OCI-LY1 (cell line): ENCODE measurements around the gene PPP1R14C.

ENCODE experiments used
- H2AFZ ChIP-seq: fragments of 200-600 bp; sonication (generic), shearing (Covaris generic); 2 replicates; pipeline ENCODE4 v1.6.0; 2014; ENCODE audit warnings: antibody characterized with exemption, mild to moderate bottlenecking, low read length
- H3F3A ChIP-seq: fragments of 200-600 bp; sonication (generic), shearing (Covaris generic); 2 replicates; pipeline ENCODE4 v1.6.0; 2014; ENCODE audit warnings: mild to moderate bottlenecking, antibody characterized with exemption, low read length, moderate library complexity; ENCODE audit not compliant: insufficient read depth
- H3K27ac ChIP-seq: fragments of 200-600 bp; sonication (generic); 2 replicates; pipeline ENCODE4 v1.5.1; 2014; ENCODE audit warnings: low read length, mixed run types, mild to moderate bottlenecking, low read depth; ENCODE audit not compliant: poor library complexity, severe bottlenecking
- H3K27me3 ChIP-seq: fragments of 200-600 bp; sonication (generic); 2 replicates; pipeline ENCODE4 v1.6.0; 2014; ENCODE audit warnings: antibody characterized with exemption, mild to moderate bottlenecking, low read length, moderate library complexity; ENCODE audit not compliant: insufficient read depth
- H3K36me3 ChIP-seq: fragments of 200-600 bp; sonication (generic); 2 replicates; pipeline ENCODE4 v1.6.1; 2014; ENCODE audit warnings: mild to moderate bottlenecking, antibody characterized with exemption, low read length, moderate library complexity, mixed read lengths; ENCODE audit not compliant: insufficient read depth
- H3K4me1 ChIP-seq: fragments of 200-600 bp; sonication (generic); 2 replicates; pipeline ENCODE4 v1.5.1; 2014; ENCODE audit warnings: mild to moderate bottlenecking, low read length, moderate library complexity; ENCODE audit not compliant: insufficient read depth, severe bottlenecking
- H3K4me2 ChIP-seq: fragments of 200-600 bp; sonication (generic), shearing (Covaris generic); 2 replicates; pipeline ENCODE4 v1.6.1; 2014; ENCODE audit warnings: low read length
- H3K4me3 ChIP-seq: fragments of 200-600 bp; sonication (generic); 2 replicates; pipeline ENCODE4 v1.5.1; 2014; ENCODE audit warnings: low read length, low read depth, mild to moderate bottlenecking, mixed read lengths; ENCODE audit not compliant: poor library complexity, severe bottlenecking
- H3K79me2 ChIP-seq: fragments of 200-600 bp; shearing (Covaris generic); 2 replicates; pipeline ENCODE4 v1.6.1; 2016; ENCODE audit warnings: mixed run types, low read length, mixed read lengths; ENCODE audit not compliant: insufficient read depth
- H3K9ac ChIP-seq: fragments of 200-600 bp; sonication (generic), shearing (Covaris generic); 2 replicates; pipeline ENCODE4 v1.6.1; 2014; ENCODE audit warnings: mild to moderate bottlenecking, low read length, mixed read lengths
- H3K9me2 ChIP-seq: fragments of 200-600 bp; sonication (generic), shearing (Covaris generic); 2 replicates; pipeline ENCODE4 v1.6.1; 2014; ENCODE audit warnings: low read depth, mild to moderate bottlenecking, low read length, mixed read lengths
- H3K9me3 ChIP-seq: fragments of 200-600 bp; shearing (Covaris generic); 2 replicates; pipeline ENCODE4 v1.6.1; 2014; ENCODE audit warnings: low read length, mixed read lengths
- H4K20me1 ChIP-seq: fragments of 200-600 bp; sonication (generic), shearing (Covaris generic); 2 replicates; pipeline ENCODE4 v1.6.0; 2016; ENCODE audit warnings: mild to moderate bottlenecking, low read length; ENCODE audit not compliant: insufficient read depth
- EZH2 ChIP-seq: fragments of 200-600 bp; sonication (generic), shearing (Covaris generic); IDR thresholded peaks from 2 replicates; pipeline ENCODE4 v1.8.0; 2017; ENCODE audit warnings: borderline replicate concordance, mixed run types, mild to moderate bottlenecking, antibody characterized with exemption, low read length, moderate library complexity, mixed read lengths
- TF ChIP-seq, protein P1 (sequence below): fragments of 200-600 bp; sonication (generic), shearing (Covaris generic); IDR thresholded peaks from 2 replicates; pipeline ENCODE4 v1.5.1; 2017; ENCODE audit warnings: mild to moderate bottlenecking, antibody characterized with exemption, low read length, moderate library complexity, mixed read lengths

The PPP1R14C gene

DNA sequence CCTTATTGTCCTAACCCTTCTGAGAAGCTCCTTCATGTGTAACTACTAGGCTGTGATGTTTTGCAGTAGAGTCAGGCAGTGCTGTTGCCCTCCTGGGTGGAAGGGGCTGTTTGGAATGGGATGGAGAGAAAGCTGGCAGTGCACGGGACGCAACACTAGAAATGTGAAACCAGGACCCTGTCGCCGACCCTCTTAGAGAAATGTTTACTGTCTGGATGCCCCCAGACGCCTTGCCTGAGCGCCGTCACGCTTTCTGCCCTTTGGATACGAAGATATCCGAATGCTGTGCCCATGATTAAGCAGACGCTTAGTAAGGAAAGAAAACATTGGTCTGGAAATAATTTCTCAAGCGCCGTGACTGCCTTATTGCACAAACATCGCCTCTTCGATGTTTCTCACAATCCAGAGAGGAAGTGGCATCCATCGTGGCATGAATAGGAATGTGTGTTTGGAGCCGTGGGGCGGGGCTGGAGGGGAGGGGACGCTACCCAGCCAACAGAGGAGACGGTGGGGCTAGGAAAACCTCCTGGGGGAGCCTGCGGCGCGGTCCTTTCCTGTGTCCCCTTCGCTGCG, 661 bp upstream of the PPP1R14C start:
- Histone ChIP-seq H2AFZ (no peak overlapping the region), H3F3A (no peaks in the 10 kb centered on the region), H3K9me3 (no peaks in the 10 kb centered on the region), H3K4me1 (no peaks in the 10 kb centered on the region), H3K4me2 (no peak overlapping the region; the same call in 1 of the 2 replicates), H3K79me2 (no peaks in the 10 kb centered on the region), H3K27ac (no peak overlapping the region), H3K9me2 (no peaks in the 10 kb centered on the region; the same call in 1 of the 2 replicates), H3K9ac (no peak overlapping the region), H3K27me3 (peaks cover 6% of the 10 kb centered on the region; the same call in 1 of the 2 replicates), H3K36me3 (no peaks in the 10 kb centered on the region), H3K4me3 (no peak overlapping the region), H4K20me1 (no peaks in the 10 kb centered on the region)
- TF ChIP-seq, protein P1, sequence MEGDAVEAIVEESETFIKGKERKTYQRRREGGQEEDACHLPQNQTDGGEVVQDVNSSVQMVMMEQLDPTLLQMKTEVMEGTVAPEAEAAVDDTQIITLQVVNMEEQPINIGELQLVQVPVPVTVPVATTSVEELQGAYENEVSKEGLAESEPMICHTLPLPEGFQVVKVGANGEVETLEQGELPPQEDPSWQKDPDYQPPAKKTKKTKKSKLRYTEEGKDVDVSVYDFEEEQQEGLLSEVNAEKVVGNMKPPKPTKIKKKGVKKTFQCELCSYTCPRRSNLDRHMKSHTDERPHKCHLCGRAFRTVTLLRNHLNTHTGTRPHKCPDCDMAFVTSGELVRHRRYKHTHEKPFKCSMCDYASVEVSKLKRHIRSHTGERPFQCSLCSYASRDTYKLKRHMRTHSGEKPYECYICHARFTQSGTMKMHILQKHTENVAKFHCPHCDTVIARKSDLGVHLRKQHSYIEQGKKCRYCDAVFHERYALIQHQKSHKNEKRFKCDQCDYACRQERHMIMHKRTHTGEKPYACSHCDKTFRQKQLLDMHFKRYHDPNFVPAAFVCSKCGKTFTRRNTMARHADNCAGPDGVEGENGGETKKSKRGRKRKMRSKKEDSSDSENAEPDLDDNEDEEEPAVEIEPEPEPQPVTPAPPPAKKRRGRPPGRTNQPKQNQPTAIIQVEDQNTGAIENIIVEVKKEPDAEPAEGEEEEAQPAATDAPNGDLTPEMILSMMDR, result no peak
- TF ChIP-seq EZH2, result no peak

DNA sequence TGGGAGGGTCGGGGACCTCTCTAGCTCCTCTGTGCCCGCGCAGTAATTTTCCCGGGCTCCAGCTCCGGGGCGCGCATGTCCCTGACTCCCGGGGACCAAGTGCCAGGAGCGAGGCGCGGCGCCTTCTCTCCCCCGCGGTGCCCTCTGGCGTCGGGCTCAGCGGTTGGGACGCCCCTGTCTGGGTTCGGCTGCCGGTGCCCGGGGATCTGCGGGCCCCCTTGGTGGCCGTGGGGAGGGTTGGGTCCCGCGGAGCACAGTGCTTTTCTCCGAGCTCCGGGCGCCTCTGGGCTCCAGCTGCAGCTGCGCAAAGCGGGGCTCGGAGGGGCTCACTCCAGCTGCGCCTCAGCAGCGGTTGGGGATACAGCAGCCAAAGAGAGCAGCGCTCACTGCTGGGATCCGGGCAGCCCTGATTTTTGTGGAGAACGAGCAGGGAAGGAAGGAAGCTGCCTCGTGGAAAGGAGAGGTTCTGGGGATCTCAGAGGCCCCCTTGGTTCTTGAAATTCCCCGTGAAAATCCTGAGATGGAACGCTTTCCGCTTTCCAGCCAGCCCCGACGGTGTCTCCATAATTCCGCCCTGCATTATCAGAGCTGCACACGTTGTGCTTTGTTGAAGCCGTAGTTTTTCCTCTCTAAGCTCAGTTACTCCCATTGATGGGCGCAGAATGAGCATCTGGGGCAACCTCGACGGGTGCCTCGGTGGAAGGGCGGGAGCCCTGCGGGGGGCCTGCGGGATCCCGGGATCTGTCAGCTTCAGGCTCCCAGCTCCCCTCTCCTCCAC, 861 bp downstream of the PPP1R14C start:
- Histone ChIP-seq H3K4me3 (no peak overlapping the region), H3K4me2 (no peak overlapping the region), H3K9ac (no peak overlapping the region), H3F3A (no peaks in the 10 kb centered on the region), H3K4me1 (no peaks in the 10 kb centered on the region), H3K27me3 (peaks cover 6% of the 10 kb centered on the region; the same call in 1 of the 2 replicates), H3K36me3 (no peaks in the 10 kb centered on the region), H3K9me3 (no peaks in the 10 kb centered on the region), H4K20me1 (no peaks in the 10 kb centered on the region), H3K27ac (no peak overlapping the region), H2AFZ (no peak overlapping the region), H3K79me2 (no peaks in the 10 kb centered on the region), H3K9me2 (no peaks in the 10 kb centered on the region; the same call in 1 of the 2 replicates)
- TF ChIP-seq EZH2, result no peak
- TF ChIP-seq, protein P1, result no peak

DNA sequence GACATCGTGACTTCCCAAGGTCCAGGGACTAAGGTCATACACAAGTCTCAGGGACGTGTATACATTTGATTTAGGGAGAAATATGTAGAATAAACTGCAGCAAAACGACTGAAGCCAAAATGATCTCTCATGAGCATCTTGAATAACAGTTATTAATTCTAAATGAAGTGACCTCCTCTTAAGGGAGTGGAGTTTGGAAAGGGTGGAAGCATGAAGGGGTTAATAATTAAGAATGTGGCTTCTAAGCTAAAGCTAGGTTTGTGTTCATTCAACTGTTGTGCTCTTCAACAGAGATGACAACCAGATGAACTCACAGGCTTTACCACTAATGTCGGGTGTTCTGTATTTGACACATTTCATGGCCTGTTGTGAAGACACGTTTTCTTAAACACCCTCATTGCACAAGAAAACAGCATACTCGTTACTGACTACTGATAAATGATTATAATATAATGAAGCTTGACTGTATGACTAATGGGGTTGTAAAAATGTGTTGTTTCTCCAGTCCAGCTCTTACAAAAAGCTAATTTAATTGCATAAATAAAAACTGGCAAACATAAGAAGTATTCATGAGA, 1.5 kb downstream of the PPP1R14C start:
- Histone ChIP-seq H3K4me2 (no peak overlapping the region), H2AFZ (no peak overlapping the region)

More for the DNA sequence above, 1.5 kb downstream of the PPP1R14C start:
- no peaks in the 10 kb centered on the region for H3K9me3 ChIP-seq
- no peaks in the 10 kb centered on the region for H3K36me3 ChIP-seq
- TF ChIP-seq EZH2, result no peak
- TF ChIP-seq, protein P1, result no peak
- H3F3A ChIP-seq, result no peaks in the 10 kb centered on the region
- H3K4me1 ChIP-seq, result no peaks in the 10 kb centered on the region
- H3K4me3 ChIP-seq, result no peak overlapping the region
- no peaks in the 10 kb centered on the region; the same call in 1 of the 2 replicates for H3K9me2 ChIP-seq
- H3K9ac ChIP-seq, result no peak overlapping the region
- no peaks in the 10 kb centered on the region for H4K20me1 ChIP-seq
- H3K27ac ChIP-seq, result no peak overlapping the region
- H3K79me2 ChIP-seq, result no peaks in the 10 kb centered on the region
- H3K27me3 ChIP-seq, result peaks cover 6% of the 10 kb centered on the region; the same call in 1 of the 2 replicates
